ENCODE data around the gene NME3.

DNA sequence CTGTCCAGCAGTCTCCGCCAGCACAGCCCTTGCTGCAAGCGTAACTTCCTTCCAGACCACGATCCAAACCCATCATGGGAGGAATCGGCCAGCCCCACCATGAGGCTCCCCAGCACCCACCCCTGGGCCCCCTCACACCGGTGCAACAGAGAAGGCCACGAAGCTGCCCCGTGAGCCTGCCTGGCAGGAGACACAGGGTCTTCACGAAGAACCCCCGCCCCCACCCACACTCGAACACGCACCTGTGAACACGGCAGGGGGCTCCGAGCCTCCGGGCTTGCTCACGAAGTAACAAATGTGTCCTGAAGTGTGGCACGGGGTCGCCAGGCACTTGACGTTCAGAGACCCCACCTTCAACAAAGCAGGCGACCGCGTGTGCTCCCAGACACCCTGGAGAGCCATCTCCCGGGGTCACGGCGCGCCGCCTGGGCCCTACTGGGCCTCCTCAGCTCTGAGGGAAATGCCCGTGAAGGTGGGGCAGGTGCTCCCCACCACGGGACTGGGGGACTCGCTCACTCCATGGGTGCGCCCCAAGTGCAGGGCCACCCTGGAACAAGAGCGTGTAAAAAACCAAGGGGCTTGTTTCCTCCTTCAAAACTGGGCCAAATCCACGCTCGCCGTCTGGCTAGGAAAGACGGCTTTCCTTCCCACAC, 47.7 kb upstream of the NME3 start:
- TF ChIP-seq YY1 (IDR thresholded peaks at IDR 0.05; ENCODE audit: insufficient read depth, insufficient read length) (no peak), ZNF274 (IDR thresholded peaks at IDR 0.05; ENCODE audit: low read depth, low read length) (no peak), SUZ12 (IDR thresholded peaks at IDR 0.05; ENCODE audit: extremely low read depth, insufficient read depth, insufficient read length) (no peak)

All from NT2/D1 (cell line).